ENCODE data around the gene NSUN7.

The NSUN7 gene

GRCh38 chr4:40734497-40734896 lies 15.3 kb upstream of the NSUN7 start:
- H3K36me3 ChIP-seq (ENCODE audit: insufficient read depth, insufficient read length, low read length), result no peaks in the 10 kb centered on the region
- no peak for DNase-seq (ENCODE audit: low read depth, low spot score)
- no peak overlapping the region for H3K4me3 ChIP-seq (ENCODE audit: insufficient read length, low read depth)
- H3K9me3 ChIP-seq (ENCODE audit: insufficient read depth, low read length), result no peaks in the 10 kb centered on the region
- no peaks in the 10 kb centered on the region for H3K27me3 ChIP-seq (ENCODE audit: insufficient read depth, insufficient read length)
- TF ChIP-seq ZNF274 (IDR thresholded peaks at IDR 0.05; ENCODE audit: low read depth, low read length) (no peak), YY1 (IDR thresholded peaks at IDR 0.05; ENCODE audit: insufficient read depth, insufficient read length) (no peak), SUZ12 (IDR thresholded peaks at IDR 0.05; ENCODE audit: extremely low read depth, insufficient read depth, insufficient read length) (no peak)
- no peaks in the 10 kb centered on the region for H3K4me1 ChIP-seq (ENCODE audit: insufficient read depth, insufficient read length)
- no peak overlapping the region for H3K9ac ChIP-seq (ENCODE audit: insufficient read length, low read depth)

GRCh38 chr4:40736910-40737309 lies 12.8 kb upstream of the NSUN7 start:
- Histone ChIP-seq H3K36me3 (ENCODE audit: insufficient read depth, insufficient read length, low read length) (no peaks in the 10 kb centered on the region), H3K9me3 (ENCODE audit: insufficient read depth, low read length) (no peaks in the 10 kb centered on the region), H3K4me1 (ENCODE audit: insufficient read depth, insufficient read length) (no peaks in the 10 kb centered on the region), H3K4me3 (ENCODE audit: insufficient read length, low read depth) (no peak overlapping the region), H3K27me3 (ENCODE audit: insufficient read depth, insufficient read length) (no peaks in the 10 kb centered on the region), H3K9ac (ENCODE audit: insufficient read length, low read depth) (no peak overlapping the region)
- TF ChIP-seq YY1 (IDR thresholded peaks at IDR 0.05; ENCODE audit: insufficient read depth, insufficient read length) (no peak), SUZ12 (IDR thresholded peaks at IDR 0.05; ENCODE audit: extremely low read depth, insufficient read depth, insufficient read length) (no peak), ZNF274 (IDR thresholded peaks at IDR 0.05; ENCODE audit: low read depth, low read length) (no peak)
- no peak for DNase-seq (ENCODE audit: low read depth, low spot score)

- H3K27me3 ChIP-seq (ENCODE audit: insufficient read depth, insufficient read length), result no peaks in the 10 kb centered on the region
- no peak overlapping the region for H3K4me3 ChIP-seq (ENCODE audit: insufficient read length, low read depth)
- H3K4me1 ChIP-seq (ENCODE audit: insufficient read depth, insufficient read length), result no peaks in the 10 kb centered on the region
- DNase-seq (ENCODE audit: low read depth, low spot score), result no peak
- H3K9me3 ChIP-seq (ENCODE audit: insufficient read depth, low read length), result no peaks in the 10 kb centered on the region
- TF ChIP-seq ZNF274 (IDR thresholded peaks at IDR 0.05; ENCODE audit: low read depth, low read length), result no peak
- TF ChIP-seq SUZ12 (IDR thresholded peaks at IDR 0.05; ENCODE audit: extremely low read depth, insufficient read depth, insufficient read length), result no peak
- no peak for TF ChIP-seq YY1 (IDR thresholded peaks at IDR 0.05; ENCODE audit: insufficient read depth, insufficient read length)
- H3K36me3 ChIP-seq (ENCODE audit: insufficient read depth, insufficient read length, low read length), result no peaks in the 10 kb centered on the region
- no peak overlapping the region for H3K9ac ChIP-seq (ENCODE audit: insufficient read length, low read depth)
Observed at GRCh38 chr4:40737879-40738278, 11.9 kb upstream of the NSUN7 start.

GRCh38 chr4:40739347-40739746 lies 10.4 kb upstream of the NSUN7 start:
- Histone ChIP-seq H3K9me3 (ENCODE audit: insufficient read depth, low read length) (no peaks in the 10 kb centered on the region), H3K36me3 (ENCODE audit: insufficient read depth, insufficient read length, low read length) (no peaks in the 10 kb centered on the region), H3K4me1 (ENCODE audit: insufficient read depth, insufficient read length) (no peaks in the 10 kb centered on the region), H3K4me3 (ENCODE audit: insufficient read length, low read depth) (no peak overlapping the region), H3K27me3 (ENCODE audit: insufficient read depth, insufficient read length) (no peaks in the 10 kb centered on the region), H3K9ac (ENCODE audit: insufficient read length, low read depth) (no peak overlapping the region)
- DNase-seq (ENCODE audit: low read depth, low spot score), result no peak
- TF ChIP-seq YY1 (IDR thresholded peaks at IDR 0.05; ENCODE audit: insufficient read depth, insufficient read length), result no peak
- TF ChIP-seq ZNF274 (IDR thresholded peaks at IDR 0.05; ENCODE audit: low read depth, low read length), result no peak
- TF ChIP-seq SUZ12 (IDR thresholded peaks at IDR 0.05; ENCODE audit: extremely low read depth, insufficient read depth, insufficient read length), result no peak

- H3K9ac ChIP-seq (ENCODE audit: insufficient read length, low read depth), result no peak overlapping the region
- H3K36me3 ChIP-seq (ENCODE audit: insufficient read depth, insufficient read length, low read length), result no peaks in the 10 kb centered on the region
- no peak for TF ChIP-seq ZNF274 (IDR thresholded peaks at IDR 0.05; ENCODE audit: low read depth, low read length)
- no peak for TF ChIP-seq YY1 (IDR thresholded peaks at IDR 0.05; ENCODE audit: insufficient read depth, insufficient read length)
- no peak for TF ChIP-seq SUZ12 (IDR thresholded peaks at IDR 0.05; ENCODE audit: extremely low read depth, insufficient read depth, insufficient read length)
- no peak for DNase-seq (ENCODE audit: low read depth, low spot score)
- H3K9me3 ChIP-seq (ENCODE audit: insufficient read depth, low read length), result no peaks in the 10 kb centered on the region
- H3K27me3 ChIP-seq (ENCODE audit: insufficient read depth, insufficient read length), result no peaks in the 10 kb centered on the region
- no peak overlapping the region for H3K4me3 ChIP-seq (ENCODE audit: insufficient read length, low read depth)
- H3K4me1 ChIP-seq (ENCODE audit: insufficient read depth, insufficient read length), result no peaks in the 10 kb centered on the region
Observed at GRCh38 chr4:40744218-40744617, 5.5 kb upstream of the NSUN7 start.

GRCh38 chr4:40745285-40745984 lies 4.3 kb upstream of the NSUN7 start:
- no peak for DNase-seq (ENCODE audit: low read depth, low spot score)
- Histone ChIP-seq H3K9ac (ENCODE audit: insufficient read length, low read depth) (no peak overlapping the region), H3K4me1 (ENCODE audit: insufficient read depth, insufficient read length) (no peaks in the 10 kb centered on the region), H3K4me3 (ENCODE audit: insufficient read length, low read depth) (no peak overlapping the region), H3K27me3 (ENCODE audit: insufficient read depth, insufficient read length) (no peaks in the 10 kb centered on the region), H3K36me3 (ENCODE audit: insufficient read depth, insufficient read length, low read length) (no peaks in the 10 kb centered on the region), H3K9me3 (ENCODE audit: insufficient read depth, low read length) (no peaks in the 10 kb centered on the region)
- no peak for TF ChIP-seq ZNF274 (IDR thresholded peaks at IDR 0.05; ENCODE audit: low read depth, low read length)
- TF ChIP-seq YY1 (IDR thresholded peaks at IDR 0.05; ENCODE audit: insufficient read depth, insufficient read length), result no peak
- TF ChIP-seq SUZ12 (IDR thresholded peaks at IDR 0.05; ENCODE audit: extremely low read depth, insufficient read depth, insufficient read length), result no peak

GRCh38 chr4:40747207-40747835 lies 2.4 kb upstream of the NSUN7 start:
- TF ChIP-seq YY1 (IDR thresholded peaks at IDR 0.05; ENCODE audit: insufficient read depth, insufficient read length), result no peak
- TF ChIP-seq SUZ12 (IDR thresholded peaks at IDR 0.05; ENCODE audit: extremely low read depth, insufficient read depth, insufficient read length), result no peak
- no peak for TF ChIP-seq ZNF274 (IDR thresholded peaks at IDR 0.05; ENCODE audit: low read depth, low read length)
- H3K4me1 ChIP-seq (ENCODE audit: insufficient read depth, insufficient read length), result no peaks in the 10 kb centered on the region
- H3K36me3 ChIP-seq (ENCODE audit: insufficient read depth, insufficient read length, low read length), result no peaks in the 10 kb centered on the region
- no peaks in the 10 kb centered on the region for H3K27me3 ChIP-seq (ENCODE audit: insufficient read depth, insufficient read length)
- DNase-seq (ENCODE audit: low read depth, low spot score), result no peak
- no peak overlapping the region for H3K4me3 ChIP-seq (ENCODE audit: insufficient read length, low read depth)
- no peak overlapping the region for H3K9ac ChIP-seq (ENCODE audit: insufficient read length, low read depth)
- H3K9me3 ChIP-seq (ENCODE audit: insufficient read depth, low read length), result no peaks in the 10 kb centered on the region; the same call in 1 of the 2 replicates
